GM06990 (cell line): ENCODE data around the gene ZNF350.
A peak's percentile ranks its signal among the peaks of the same experiment; 100 is the strongest.
"Not testable (repeated sequence)": the region's sequence is repeated elsewhere in the genome, so short reads cannot be mapped to it uniquely, and the experiment has no call there.

Source experiments
- DNase-seq: peaks from one replicate; pipeline ENCODE4 v3.0.0-alpha.2; 2011; ENCODE audit not compliant: insufficient read length; ENCODE audit errors: extremely low read depth
- H3K27me3 ChIP-seq: replicated peaks from 2 replicates; pipeline ENCODE4 v1.6.0; 2011; ENCODE audit warnings: low read length; ENCODE audit not compliant: control insufficient read depth, insufficient read depth
- H3K36me3 ChIP-seq: 2 replicates; pipeline ENCODE4 v1.5.1; 2011; ENCODE audit warnings: low read length; ENCODE audit not compliant: control insufficient read depth, insufficient read depth
- H3K4me3 ChIP-seq: replicated peaks from 2 replicates; pipeline ENCODE4 v1.5.1; 2011; ENCODE audit warnings: low read depth, mild to moderate bottlenecking, control low read depth, low read length
- CTCF ChIP-seq: IDR thresholded peaks from 2 replicates; pipeline ENCODE4 v1.5.1; 2011; ENCODE audit warnings: low read length, control low read depth, mild to moderate bottlenecking, inconsistent platforms; ENCODE audit not compliant: insufficient read depth, poor library complexity, severe bottlenecking

Gene ZNF350

GRCh38 chr19:51959791-51960190, 26.8 kb downstream of the ZNF350 start:
- Histone ChIP-seq H3K27me3 (no peaks in the 10 kb centered on the region), H3K4me3 (no peak overlapping the region), H3K36me3 (no peaks in the 10 kb centered on the region)
- no peak for TF ChIP-seq CTCF
- no peak for DNase-seq

GRCh38 chr19:51957846-51958245, 28.8 kb downstream of the ZNF350 start:
- H3K4me3 ChIP-seq, DNase-seq, H3K27me3 ChIP-seq, H3K36me3 ChIP-seq: not testable (repeated sequence)

GRCh38 chr19:51948975-51949374, 37.7 kb downstream of the ZNF350 start:
- no peaks in the 10 kb centered on the region; the same call in 1 of the 2 replicates for H3K36me3 ChIP-seq
- no peak for TF ChIP-seq CTCF
- H3K4me3 ChIP-seq: no peak overlapping the region
- H3K27me3 ChIP-seq: no peaks in the 10 kb centered on the region
- DNase-seq: peak; percentile 8

GRCh38 chr19:51946602-51947001, 40.0 kb downstream of the ZNF350 start:
- Histone ChIP-seq H3K27me3 (no peaks in the 10 kb centered on the region), H3K4me3 (no peak overlapping the region), H3K36me3 (peaks cover 1% of the 10 kb centered on the region)
- no peak for TF ChIP-seq CTCF
- DNase-seq: no peak

- no peaks in the 10 kb centered on the region for H3K27me3 ChIP-seq
- peaks cover 9% of the 10 kb centered on the region for H3K36me3 ChIP-seq
- DNase-seq: no peak
- H3K4me3 ChIP-seq: no peak overlapping the region
- no peak for TF ChIP-seq CTCF
These were observed 41.7 kb downstream of the ZNF350 start for GRCh38 chr19:51944798-51945552.

GRCh38 chr19:51938936-51939335, 47.7 kb downstream of the ZNF350 start:
- no peak for TF ChIP-seq CTCF
- no peak overlapping the region for H3K4me3 ChIP-seq
- H3K36me3 ChIP-seq: peaks cover 16% of the 10 kb centered on the region
- H3K27me3 ChIP-seq: no peaks in the 10 kb centered on the region
- no peak for DNase-seq
